Measurements from ENCODE around the gene SH3YL1. TPM values are rescaled to one million over a fixed set of nuclear protein-coding genes. Genes with fewer than 3 reads are reported as not detected.

The SH3YL1 gene
- total RNA-seq, 1 experiment from 2014 or later: 97.0 TPM

DNA sequence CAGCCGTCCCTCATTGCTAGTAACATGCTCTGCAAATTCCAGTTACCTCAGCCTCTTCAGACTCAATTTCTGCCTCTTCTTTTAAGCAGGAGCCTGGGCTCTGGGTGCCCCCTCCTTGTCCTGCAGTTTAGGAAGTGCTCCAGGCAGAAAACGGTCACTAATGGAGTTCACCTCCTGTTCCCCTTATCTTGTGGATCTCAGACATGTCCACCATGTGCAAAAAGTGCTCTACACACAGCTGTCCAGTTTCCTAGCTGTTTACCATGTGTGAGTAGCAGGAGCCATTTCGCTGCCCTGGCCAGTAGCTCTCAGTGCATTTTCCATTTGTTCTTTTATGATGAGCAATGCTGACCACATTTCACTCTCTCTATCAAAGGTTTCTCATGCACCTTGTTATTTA lies 4.9 kb downstream of the SH3YL1 start:
- H3K27me3 Mint-ChIP-seq (ENCODE audit: unreplicated experiment): no peaks in the 10 kb centered on the region
- no TSS peak for BruUV-seq (replicated peaks)
- CTCF ChIA-PET: no interaction called here
- no peak overlapping the region for H3K4me3 Mint-ChIP-seq (ENCODE audit: low read depth, unreplicated experiment)
- DNase-seq: no peak
- H3K9me3 Mint-ChIP-seq (ENCODE audit: low read depth, unreplicated experiment): no peaks in the 10 kb centered on the region
- intact Hi-C loops (cut with micrococcal nuclease; ENCODE audit: unreplicated experiment): no loop called here
- peaks cover 38% of the 10 kb centered on the region for H3K36me3 Mint-ChIP-seq (ENCODE audit: insufficient read depth, unreplicated experiment)
- H3K27ac Mint-ChIP-seq (ENCODE audit: unreplicated experiment): peak overlapping the region; percentile 54
- peaks cover 25% of the 10 kb centered on the region for H3K4me1 Mint-ChIP-seq (ENCODE audit: low read depth, unreplicated experiment)
- TF ChIP-seq, protein P1, sequence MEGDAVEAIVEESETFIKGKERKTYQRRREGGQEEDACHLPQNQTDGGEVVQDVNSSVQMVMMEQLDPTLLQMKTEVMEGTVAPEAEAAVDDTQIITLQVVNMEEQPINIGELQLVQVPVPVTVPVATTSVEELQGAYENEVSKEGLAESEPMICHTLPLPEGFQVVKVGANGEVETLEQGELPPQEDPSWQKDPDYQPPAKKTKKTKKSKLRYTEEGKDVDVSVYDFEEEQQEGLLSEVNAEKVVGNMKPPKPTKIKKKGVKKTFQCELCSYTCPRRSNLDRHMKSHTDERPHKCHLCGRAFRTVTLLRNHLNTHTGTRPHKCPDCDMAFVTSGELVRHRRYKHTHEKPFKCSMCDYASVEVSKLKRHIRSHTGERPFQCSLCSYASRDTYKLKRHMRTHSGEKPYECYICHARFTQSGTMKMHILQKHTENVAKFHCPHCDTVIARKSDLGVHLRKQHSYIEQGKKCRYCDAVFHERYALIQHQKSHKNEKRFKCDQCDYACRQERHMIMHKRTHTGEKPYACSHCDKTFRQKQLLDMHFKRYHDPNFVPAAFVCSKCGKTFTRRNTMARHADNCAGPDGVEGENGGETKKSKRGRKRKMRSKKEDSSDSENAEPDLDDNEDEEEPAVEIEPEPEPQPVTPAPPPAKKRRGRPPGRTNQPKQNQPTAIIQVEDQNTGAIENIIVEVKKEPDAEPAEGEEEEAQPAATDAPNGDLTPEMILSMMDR (IDR thresholded peaks at IDR 0.05; ENCODE audit: unreplicated experiment): no peak

DNA sequence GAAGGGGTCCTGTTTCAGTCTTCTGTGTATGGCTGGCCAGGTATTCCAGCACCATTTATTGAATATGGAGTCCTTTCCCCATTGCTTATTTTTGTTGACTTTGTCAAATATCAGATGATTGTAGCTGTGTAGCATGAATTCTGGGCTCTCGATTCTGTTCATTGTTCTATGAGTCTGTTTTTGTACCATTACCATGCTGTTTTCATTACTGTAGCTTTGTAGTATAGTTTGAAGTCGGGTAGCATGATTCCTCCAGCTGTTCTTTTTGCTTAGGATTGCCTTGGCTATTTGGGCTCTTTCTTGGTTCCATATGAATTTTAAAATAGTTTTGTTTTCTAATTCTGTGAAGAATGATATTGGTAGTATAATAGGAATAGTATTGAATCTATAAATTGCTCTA lies 6.0 kb downstream of the SH3YL1 start:
- H3K27ac Mint-ChIP-seq (ENCODE audit: unreplicated experiment): no peak overlapping the region
- BruUV-seq (replicated peaks): no TSS peak
- peaks cover 25% of the 10 kb centered on the region for H3K4me1 Mint-ChIP-seq (ENCODE audit: low read depth, unreplicated experiment)
- CTCF ChIA-PET: no interaction called here
- TF ChIP-seq, protein P1 (IDR thresholded peaks at IDR 0.05; ENCODE audit: unreplicated experiment): no peak
- H3K9me3 Mint-ChIP-seq (ENCODE audit: low read depth, unreplicated experiment): no peaks in the 10 kb centered on the region
- intact Hi-C loops (cut with micrococcal nuclease; ENCODE audit: unreplicated experiment): no loop called here
- no peak overlapping the region for H3K4me3 Mint-ChIP-seq (ENCODE audit: low read depth, unreplicated experiment)
- peaks cover 27% of the 10 kb centered on the region for H3K36me3 Mint-ChIP-seq (ENCODE audit: insufficient read depth, unreplicated experiment)
- no peaks in the 10 kb centered on the region for H3K27me3 Mint-ChIP-seq (ENCODE audit: unreplicated experiment)
- DNase-seq: no peak

DNA sequence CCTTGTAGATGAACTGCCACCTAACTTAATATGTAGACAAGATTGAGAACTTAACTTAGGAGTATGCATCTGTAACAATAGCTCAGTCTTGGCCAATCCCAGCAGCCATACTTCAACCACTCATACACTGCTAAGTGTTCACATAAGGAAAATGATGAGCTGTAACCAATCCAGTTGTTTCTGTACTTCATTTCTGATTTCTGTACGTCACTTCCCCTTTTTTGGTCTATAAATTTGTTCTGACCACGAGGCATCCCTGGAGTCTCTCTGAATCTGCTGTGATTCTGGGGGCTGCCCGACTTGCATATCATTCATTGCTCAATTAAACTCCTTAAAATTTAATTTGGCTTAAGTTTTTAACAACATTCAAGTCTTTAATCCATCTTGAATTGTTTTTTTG lies 6.4 kb downstream of the SH3YL1 start:
- intact Hi-C loops (cut with micrococcal nuclease; ENCODE audit: unreplicated experiment): no loop called here
- no peak overlapping the region for H3K4me3 Mint-ChIP-seq (ENCODE audit: low read depth, unreplicated experiment)
- TF ChIP-seq, protein P1 (IDR thresholded peaks at IDR 0.05; ENCODE audit: unreplicated experiment): no peak
- peaks cover 21% of the 10 kb centered on the region for H3K4me1 Mint-ChIP-seq (ENCODE audit: low read depth, unreplicated experiment)
- H3K36me3 Mint-ChIP-seq (ENCODE audit: insufficient read depth, unreplicated experiment): peaks cover 23% of the 10 kb centered on the region
- no peaks in the 10 kb centered on the region for H3K9me3 Mint-ChIP-seq (ENCODE audit: low read depth, unreplicated experiment)
- H3K27ac Mint-ChIP-seq (ENCODE audit: unreplicated experiment): no peak overlapping the region
- BruUV-seq (replicated peaks): no TSS peak
- CTCF ChIA-PET: no interaction called here
- no peaks in the 10 kb centered on the region for H3K27me3 Mint-ChIP-seq (ENCODE audit: unreplicated experiment)
- DNase-seq: no peak

DNA sequence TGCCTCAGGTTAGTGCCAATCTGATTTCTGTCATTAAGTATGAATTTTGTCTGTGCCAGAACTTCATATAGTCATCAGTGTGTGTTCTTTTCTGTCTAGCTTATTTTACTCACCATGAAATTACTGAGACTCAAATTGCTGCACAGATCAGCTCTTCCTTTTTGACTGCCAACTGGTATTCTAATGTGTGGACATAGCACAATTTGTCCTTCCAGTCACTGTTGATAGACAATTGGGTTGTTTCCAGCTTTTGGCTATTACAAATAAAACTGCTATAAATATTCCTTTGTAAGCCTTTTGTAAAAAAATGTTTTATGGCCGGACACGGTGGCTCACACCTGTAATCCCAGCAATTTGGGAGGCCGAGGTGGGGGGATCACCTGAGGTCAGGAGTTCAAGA lies 7.7 kb downstream of the SH3YL1 start:
- peaks cover 9% of the 10 kb centered on the region for H3K4me1 Mint-ChIP-seq (ENCODE audit: low read depth, unreplicated experiment)
- H3K27me3 Mint-ChIP-seq (ENCODE audit: unreplicated experiment): no peaks in the 10 kb centered on the region
- TF ChIP-seq, protein P1 (IDR thresholded peaks at IDR 0.05; ENCODE audit: unreplicated experiment): no peak
- H3K9me3 Mint-ChIP-seq (ENCODE audit: low read depth, unreplicated experiment): no peaks in the 10 kb centered on the region
- intact Hi-C loops (cut with micrococcal nuclease; ENCODE audit: unreplicated experiment): no loop called here
- CTCF ChIA-PET: no interaction called here
- no peak overlapping the region for H3K4me3 Mint-ChIP-seq (ENCODE audit: low read depth, unreplicated experiment)
- H3K36me3 Mint-ChIP-seq (ENCODE audit: insufficient read depth, unreplicated experiment): peaks cover 18% of the 10 kb centered on the region
- no TSS peak for BruUV-seq (replicated peaks)
- DNase-seq: no peak
- no peak overlapping the region for H3K27ac Mint-ChIP-seq (ENCODE audit: unreplicated experiment)

All from Calu3 (cell line).